GM18519 (cell line): ENCODE measurements around the gene CST9L.

Experiments used
- ATAC-seq: cut with Tn5 transposase; IDR thresholded peaks from one replicate; pipeline ENCODE4 v1.9.1; 2021; ENCODE audit warnings: mild to moderate bottlenecking, moderate library complexity; ENCODE audit not compliant: unreplicated experiment, low FRiP score

Gene CST9L, protein sequence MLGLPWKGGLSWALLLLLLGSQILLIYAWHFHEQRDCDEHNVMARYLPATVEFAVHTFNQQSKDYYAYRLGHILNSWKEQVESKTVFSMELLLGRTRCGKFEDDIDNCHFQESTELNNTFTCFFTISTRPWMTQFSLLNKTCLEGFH

DNA sequence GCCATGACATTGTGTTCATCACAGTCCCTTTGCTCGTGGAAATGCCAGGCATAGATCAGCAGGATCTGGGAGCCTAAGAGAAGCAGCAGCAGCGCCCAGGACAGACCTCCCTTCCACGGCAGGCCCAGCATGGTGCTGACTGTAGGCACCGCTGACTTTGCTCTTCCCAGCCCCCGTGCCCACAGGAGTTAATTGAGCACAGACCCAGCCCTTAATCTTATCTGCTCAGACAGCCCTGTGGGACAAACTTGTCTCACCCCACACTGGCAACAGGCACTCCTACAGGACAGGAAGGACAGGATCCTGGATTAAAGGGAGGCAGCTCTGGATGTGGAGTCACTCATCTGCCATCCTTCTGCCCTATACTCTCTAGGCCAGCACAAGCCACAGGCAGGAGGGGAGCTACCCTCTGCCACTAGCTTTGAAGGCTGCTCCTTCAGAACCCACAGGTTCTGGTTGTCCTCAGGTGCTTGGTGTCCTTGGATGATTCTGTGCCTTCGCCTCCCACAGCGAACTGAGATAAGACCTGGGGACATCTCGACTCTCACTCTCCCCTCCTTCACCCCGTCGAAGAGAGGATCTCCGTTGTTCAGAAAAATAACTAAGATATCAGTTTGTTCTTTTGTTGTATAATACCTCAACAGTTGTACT, at the start of gene CST9L:
TSS of gene CST9L (minus strand) at position 165 of the 651 bp plus-strand sequence. CDS start at position 131, 34 bp downstream.
- ATAC-seq: no peak

DNA sequence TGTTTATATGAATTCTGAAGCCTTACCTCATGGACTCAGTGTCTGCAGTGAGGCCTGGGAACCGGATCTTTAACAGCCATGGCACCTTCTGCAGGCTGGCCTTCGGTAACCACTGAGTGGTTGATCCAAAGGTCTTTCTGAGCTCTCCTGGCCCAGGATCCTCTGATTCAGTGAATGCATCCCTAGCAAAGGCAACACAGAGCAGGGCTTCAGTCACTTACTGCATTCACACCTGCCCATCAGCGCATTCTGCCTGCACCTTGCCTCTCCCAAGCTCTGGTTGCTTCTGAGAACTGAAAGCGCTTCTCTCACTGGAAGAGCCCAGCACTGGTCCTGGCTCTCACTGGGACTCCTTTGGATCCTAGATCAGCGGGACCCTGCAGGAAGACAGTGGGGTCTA, 45.9 kb upstream of the CST9L start:
- ATAC-seq: no peak

DNA sequence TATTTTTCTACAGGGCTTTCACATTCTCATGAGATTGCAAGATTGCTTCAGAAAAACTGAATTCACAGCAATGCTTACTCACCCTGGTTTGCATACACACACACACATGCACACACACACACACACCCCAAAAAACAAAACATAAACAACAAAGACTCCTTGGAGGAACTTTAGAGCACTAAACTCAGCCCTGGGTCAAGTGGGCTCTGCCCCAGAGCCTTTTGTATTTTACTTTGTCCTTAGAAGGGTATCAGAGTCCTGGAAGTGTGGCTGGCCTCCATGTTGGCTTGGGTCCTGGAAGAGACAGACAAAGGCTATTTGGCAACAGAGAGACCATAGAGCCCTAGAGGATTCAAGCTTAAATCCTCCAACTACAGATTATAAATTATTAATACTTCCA, 45.4 kb upstream of the CST9L start:
- ATAC-seq: no peak

DNA sequence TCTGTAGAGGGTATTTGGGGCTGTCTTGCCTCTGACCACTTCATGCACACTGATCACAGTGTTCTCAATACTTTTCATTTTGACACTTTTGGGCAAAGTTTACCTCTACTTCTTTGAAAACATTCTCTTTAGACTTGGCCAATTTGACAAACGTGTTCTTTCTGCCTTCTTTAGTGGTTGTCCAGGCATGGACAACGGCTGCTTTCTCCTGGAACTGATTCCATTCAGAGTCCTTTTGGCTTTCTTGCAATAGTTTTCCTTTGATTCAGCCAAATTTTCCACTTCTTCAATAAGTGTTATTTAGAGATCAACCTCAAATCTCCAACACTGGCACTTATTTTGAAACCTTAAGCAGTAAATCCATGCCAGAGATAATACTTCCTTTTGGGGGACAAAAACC, 44.1 kb upstream of the CST9L start:
- ATAC-seq: no peak

DNA sequence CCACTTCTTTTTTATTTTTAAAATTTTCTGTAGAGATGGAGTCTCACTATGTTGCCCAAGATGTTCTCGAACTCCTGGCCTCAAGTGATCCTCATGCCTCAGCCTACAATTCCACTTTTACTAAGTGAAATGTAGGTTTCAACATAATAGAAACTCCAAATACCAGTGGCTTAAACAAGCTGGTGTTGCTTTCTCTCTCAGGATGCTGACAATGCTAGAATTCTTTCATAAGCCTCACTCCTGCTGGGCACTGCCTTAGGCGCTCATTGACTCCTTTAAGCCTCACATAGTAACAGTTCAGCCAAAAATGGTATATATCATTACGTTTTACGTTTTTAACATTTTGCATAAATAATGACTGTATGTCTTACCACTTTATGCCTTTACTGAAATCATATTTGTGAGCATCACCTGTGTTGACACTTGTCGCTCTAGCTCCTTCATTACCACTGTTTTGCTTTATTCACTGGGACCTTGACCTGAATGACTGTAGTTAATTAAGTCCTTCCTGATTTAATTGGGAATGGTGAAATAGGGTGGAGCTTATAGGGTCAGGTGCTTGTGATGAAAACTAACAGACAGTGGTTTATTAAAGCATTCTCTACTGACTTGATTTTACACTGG, 41.3 kb upstream of the CST9L start:
- ATAC-seq: no peak

DNA sequence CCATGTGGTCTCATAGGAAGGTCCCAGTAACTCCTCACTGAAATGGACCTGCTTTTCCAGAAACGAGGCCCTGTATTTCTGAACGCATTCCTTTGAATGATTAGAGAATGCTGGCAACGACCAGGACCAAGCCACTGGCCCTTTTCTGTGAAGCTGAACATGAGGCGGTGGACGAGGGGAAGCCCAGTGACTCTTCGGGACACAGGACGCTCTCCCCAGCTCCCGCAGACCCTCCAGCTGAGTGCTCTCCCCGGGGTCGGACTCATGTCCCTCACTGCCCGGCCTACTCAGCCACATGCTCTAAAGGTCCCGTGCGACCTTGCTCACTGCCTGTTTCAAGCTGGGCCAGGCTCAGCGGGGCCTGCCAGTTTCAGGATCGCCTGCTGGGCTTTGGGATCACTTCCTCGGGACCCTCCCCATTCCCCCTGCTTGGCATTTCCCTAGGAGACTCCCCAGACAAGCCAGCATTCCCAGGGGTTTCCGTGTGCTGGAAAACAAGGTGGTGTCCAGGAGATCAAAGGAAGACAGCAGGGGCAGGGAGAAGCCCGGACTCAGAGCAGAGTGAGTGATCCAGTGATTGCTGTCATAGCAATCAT, 40.1 kb upstream of the CST9L start:
- ATAC-seq: no peak

DNA sequence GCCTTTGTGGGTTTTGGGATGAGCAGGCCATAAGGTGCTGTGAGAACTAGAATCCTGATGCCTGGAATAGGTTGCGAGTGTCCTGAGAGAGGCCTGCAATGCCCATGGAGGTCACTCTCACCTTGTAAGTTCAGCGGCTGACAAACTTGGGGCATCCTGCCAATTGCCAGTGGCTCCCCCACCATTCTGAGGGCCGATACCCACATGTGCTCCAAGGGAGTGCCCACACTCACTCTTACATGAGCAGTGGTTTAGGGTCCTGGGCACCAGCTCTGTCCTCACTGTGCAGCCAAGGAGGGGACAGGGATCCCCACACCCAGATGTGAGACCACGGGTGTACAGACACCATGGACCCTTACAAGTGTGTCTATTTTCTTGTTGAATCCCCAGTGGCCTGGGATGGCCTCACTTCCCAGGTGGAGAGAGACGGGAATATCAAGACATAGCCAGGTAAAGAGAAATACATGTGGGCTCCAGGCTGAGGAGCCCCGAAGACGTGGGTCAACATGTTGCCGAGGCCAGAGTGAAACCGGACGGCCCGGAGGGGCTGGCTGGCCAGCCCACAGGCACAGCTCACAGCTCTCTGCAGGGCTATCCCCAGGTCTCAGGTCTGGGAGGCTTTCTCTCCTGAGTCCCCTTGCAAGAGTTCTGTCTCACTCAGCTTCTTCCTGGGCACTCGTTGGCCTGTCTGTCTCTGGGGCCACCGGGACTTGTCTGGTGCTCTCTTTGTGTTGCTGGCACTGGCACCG, 39.4 kb upstream of the CST9L start:
- no peak for ATAC-seq

DNA sequence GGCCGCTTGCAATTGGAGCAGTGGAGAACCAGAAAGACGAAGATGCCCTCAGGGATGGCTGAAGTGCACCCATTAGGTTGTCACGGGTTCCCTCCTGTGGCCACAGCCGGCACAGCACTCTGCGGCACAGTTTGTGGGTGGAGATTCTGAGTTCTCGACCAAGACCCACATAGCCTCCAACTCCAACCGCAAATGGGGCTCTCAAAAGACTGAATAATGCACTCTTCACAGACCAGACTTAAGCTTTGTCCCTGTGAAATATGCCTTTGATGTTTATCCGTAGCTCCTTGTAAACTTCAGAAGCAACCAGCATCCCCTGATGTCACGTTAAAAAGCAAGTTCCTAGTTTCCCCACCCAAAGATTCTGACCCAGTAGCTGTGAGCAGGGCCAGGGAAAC, 38.4 kb upstream of the CST9L start:
- peak; percentile 91 for ATAC-seq

DNA sequence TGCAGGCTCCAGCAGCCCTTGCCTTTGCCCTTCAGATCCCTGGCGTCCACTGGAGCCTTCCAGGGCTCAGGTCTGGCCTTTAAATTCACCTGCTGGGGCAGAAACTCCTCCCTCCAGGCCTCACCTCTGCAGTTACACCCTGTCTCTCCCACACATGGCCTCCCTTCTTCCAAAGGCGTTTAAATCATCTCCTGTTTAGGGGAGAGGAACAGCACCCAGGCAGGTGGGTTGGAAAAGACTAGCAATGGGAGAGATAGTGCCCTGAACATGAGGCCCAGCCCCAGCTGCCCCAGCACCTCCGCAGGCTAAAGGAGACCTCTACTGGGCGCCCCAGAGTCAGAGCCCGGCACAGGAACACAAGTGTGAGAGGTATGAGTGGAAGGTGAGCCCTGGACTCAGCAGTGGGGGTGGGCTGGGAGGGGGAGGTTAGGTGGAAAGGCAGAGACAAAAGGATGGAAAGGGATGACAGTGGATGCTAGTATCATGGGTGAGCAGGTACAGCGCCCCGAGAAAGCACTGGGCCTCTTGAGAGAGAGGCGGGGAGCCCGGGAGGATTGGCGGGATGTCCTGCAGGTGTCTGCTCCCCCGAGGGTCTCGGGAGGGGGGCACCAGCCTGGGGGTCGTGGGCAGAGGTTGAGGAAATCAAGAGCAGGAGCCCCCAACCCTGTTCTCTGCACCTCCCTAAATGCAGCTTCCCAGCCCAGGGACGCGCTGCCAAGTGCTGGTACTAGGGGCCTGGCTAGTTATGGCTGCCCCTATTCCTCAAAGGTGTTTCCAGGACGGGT, 37.8 kb upstream of the CST9L start, which contains the start of gene CST9:
TSS of gene CST9 (minus strand) at position 51 of the 785 bp plus-strand sequence. CDS start 53 bp downstream, outside the sequence.
- ATAC-seq: no peak

DNA sequence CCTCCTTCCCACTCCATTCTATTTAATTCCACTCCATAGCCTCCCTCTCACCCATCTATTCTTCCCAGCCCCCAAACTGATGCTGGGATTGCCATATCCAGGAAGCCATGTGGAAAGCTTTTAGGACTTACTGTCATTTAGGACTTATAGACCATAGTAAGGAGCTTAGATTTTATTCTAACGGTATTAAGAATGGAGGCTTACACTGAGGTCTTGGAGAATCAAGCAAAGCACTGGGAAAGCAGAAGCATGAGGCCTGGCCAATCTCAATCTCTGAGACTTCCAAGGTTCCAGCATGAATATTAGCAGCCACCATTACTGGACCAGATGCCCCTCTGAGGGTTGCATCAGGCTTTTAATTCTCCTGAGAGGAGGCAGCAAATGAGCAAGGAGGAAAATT, 36.0 kb upstream of the CST9L start:
- no peak for ATAC-seq

DNA sequence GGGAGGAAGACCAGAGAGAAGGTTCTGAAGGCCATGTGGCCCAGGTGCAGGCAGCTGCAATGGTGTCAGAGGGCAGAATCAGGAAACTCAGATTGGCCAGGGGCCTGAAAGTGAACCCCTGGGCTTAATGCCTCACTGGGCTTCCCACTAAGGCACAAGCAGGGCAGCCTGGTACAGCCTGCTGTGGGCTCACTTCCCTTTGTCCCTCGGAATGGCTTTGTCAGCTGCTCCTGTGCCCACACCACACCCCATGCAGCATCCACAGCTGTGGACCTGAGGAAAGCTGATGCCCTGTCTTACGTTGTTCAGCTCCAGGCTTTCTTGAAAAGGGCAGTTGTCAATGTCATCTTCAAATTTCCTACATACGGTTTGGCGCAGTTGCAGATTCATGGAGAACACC, 35.0 kb upstream of the CST9L start:
- ATAC-seq: no peak

DNA sequence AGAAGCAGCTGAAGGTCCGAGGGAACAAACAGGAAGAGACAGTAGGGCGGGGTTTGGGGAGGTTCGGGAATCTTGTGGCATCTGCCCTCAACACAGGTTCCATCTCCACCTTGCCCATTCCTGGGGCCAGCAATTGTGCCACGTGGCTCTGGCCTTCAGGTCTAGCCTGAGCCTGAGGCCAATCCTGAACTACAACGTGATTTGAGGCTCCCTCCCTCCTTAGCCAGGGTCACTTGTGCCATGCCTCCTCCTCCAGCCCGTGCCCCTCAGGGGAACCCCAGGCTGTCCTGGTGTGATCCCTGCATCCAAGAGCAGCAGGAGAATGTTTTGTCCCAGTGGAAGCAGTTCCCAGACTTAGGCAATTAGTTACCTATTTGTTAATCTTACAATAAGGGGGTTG, 34.4 kb upstream of the CST9L start:
- no peak for ATAC-seq

DNA sequence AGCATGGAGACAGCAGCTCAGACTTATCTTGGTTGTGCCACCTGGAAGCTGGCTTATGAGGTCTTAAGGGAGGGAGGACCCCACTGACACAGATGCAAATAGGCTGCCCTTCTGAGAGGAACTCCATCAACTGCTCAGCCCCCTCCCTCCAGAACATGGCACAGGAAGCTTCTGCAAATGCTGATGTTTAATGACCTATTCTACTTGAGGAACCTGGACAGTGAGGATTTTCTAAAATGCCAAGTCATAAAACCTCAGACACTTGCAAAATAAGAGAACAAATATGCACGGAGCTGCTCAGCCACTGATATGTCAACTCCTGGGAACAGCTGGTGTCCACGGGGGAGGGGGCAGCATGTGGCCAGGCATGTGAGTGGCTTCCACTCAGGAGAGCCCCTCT, 34.0 kb upstream of the CST9L start:
- ATAC-seq: no peak

DNA sequence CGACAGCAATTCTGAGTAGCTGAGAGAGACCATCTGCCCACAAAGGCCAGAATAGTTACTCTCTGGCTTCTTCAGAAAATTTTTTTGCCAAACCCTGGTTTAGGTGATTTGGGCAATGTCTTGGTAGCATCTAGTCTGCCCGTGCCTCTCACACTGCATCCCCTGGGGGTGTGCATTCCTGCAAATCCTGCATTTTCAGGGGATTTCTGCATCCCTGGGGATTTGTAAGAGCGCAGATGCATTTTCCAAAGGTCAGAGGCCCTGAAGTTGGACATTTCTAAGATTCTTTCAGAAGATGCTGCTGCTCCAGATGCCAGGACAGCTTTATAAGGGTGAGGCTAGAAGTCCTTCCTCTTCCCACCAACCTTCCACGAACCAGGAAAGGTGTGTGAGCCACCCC, 33.4 kb upstream of the CST9L start:
- no peak for ATAC-seq

DNA sequence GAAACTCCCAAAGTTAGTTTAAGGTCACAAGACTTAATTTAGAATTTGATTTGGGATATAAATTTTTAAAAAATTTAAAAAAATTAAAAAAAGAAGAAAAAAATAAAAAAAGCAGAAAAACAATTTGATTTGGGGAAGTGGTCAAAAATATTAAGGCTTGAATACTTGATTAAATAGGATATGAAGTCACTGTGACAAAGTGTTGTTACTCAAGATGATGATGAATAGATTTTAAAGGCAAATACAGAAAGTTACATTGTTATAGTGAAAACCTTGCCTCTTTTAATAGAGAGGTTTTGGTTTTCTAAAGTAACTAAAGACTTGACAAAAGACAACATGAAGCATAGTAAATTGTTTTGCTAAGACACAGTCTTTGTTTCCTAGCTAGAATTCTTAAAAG, 30.2 kb upstream of the CST9L start:
- ATAC-seq: no peak

DNA sequence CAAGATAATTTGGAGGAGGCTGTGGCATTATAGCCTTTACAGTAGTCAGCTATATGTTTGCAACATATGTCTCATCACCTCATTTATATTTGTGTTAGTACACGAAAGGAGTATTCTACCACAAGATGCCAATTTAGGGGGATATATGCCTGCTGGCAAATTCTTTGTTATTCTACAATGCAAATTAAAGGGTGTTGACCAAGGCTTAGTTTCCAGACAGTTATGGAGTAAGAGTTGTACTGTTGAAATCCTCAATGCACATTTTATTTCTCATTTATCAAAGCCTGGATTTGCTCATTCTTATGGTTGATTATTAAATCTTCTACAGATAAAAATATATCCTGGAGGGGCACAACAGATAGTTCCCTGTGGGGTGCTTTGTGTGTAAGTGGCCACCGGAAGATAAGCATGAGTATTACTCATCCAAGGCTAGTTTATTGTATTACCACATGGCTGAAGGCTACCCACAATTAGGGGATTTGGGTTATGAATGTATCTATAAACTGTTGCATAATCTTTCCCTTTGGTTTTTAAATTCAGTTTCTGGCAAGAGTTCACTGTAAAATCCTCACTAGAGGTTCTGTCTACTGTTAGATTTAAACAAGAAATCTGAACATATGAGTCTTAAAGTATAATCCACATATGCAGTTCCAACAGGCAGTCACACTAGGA, 28.4 kb upstream of the CST9L start:
- no peak for ATAC-seq

DNA sequence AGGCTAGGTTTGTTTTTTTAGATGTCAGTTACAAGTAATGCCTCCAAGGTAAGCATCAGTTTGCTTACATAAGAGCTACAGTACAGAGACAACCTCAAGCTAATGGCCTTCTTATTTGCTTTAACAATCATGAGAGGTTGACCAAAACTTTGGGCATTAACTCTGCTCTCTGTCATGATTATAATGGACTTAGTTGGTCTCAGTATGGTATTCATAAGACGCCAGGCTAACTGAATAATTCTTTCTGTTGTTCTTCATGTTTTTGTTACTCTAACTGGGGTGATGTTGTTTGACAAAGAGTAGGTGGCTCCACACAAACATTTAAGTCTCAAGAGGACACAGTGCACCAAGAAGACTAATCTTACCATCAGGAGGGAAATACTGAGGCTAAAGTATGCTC, 27.7 kb upstream of the CST9L start:
- ATAC-seq: no peak

DNA sequence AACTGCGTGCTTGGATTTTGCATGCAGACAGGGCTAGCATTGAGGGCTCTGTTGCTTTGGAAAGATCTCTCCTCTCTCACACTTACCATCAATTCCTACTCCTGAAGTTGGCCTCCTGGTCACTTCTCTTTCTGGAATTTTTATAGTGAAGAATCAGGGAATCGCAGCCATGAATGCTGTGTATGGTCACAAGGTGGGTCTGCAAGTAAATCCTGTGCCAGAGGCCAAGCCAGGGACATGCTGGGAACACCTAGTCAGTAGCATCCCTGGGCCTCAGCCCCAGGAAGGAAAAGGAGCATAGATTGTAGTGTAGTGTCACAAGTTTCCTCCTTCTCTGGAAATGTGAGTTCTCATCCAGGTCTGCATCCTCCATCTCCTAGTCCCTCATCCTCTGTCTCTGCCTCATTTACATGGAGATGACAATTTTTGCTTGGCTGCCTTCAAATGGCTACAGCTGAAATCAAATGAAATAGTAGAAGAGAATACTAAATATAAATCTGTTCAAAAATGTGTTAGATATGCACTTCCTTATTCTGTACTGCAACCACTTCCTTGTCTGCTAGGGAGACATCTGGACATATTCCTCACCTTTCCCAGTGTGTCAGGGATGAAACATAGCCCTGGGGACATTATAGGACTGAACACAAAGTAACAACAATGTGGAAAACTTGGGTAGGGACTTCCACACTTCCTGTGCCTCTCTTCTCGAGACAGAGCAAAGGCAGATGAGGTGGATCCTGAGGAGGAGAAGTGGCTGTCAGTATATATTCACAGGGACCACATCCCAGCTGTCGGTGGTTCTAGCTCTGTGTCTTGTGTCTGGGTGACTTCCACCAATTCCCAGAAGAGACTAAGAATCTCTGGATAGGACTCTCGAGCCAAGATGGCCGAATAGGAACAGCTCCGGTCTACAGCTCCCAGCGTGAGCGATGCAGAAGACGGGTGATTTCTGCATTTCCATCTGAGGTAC, 20.4 kb upstream of the CST9L start:
- ATAC-seq: no peak

DNA sequence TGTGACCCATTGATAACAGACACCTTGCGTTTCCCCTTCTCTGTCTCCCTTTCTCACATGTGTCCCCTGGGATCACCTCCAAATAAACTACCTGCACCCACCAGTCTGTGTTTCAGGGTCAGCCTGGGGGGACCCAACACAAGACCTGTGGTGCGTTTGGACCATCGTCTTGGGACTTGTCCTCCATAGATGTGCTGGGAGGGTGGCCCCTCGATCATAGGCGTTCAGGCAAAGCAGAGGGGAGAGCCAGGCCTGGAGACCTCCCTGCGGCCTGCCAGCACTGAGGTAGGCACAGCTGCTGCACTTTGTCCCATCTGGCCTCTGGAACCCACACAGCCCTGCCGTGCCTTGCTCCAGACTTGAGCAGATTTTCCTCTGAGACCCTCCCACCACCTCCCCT, 19.3 kb upstream of the CST9L start:
- no peak for ATAC-seq
